ENCODE data around the gene WDR70.
"Not testable (repeated sequence)": the region's sequence is repeated elsewhere in the genome, so short reads cannot be mapped to it uniquely, and the experiment has no call there.

Gene WDR70

GRCh38 chr5:37463191-37464051 is 84.3 kb downstream of the WDR70 start:
- H3K79me2 ChIP-seq (ENCODE audit: insufficient read depth, low read length); H3K36me3 ChIP-seq (ENCODE audit: insufficient read depth, low read length); H3F3A ChIP-seq (ENCODE audit: low read depth); H3K27me3 ChIP-seq (ENCODE audit: insufficient read depth, low read length, poor library complexity, severe bottlenecking); H3K4me1 ChIP-seq (ENCODE audit: insufficient read depth, low read length, poor library complexity, severe bottlenecking); H3K9me3 ChIP-seq (ENCODE audit: insufficient read depth, low read depth, low read length); H3K4me2 ChIP-seq (ENCODE audit: low read depth, low read length, poor library complexity, severe bottlenecking); H3K9me2 ChIP-seq (replicated peaks; ENCODE audit: low read depth, low read length); H4K20me1 ChIP-seq (ENCODE audit: insufficient read depth, low read length, poor library complexity, severe bottlenecking); H2AFZ ChIP-seq (ENCODE audit: low read length); H3K4me3 ChIP-seq (ENCODE audit: low read length, poor library complexity, severe bottlenecking); H3K9ac ChIP-seq (ENCODE audit: low read depth, low read length, poor library complexity, severe bottlenecking): not testable (repeated sequence)

- not testable (repeated sequence) for H3K79me2 ChIP-seq (ENCODE audit: insufficient read depth, low read length); H3K27me3 ChIP-seq (ENCODE audit: insufficient read depth, low read length, poor library complexity, severe bottlenecking); H3K9me2 ChIP-seq (replicated peaks; ENCODE audit: low read depth, low read length); H3K9ac ChIP-seq (ENCODE audit: low read depth, low read length, poor library complexity, severe bottlenecking); H4K20me1 ChIP-seq (ENCODE audit: insufficient read depth, low read length, poor library complexity, severe bottlenecking); H3K4me2 ChIP-seq (ENCODE audit: low read depth, low read length, poor library complexity, severe bottlenecking); H3F3A ChIP-seq (ENCODE audit: low read depth); H3K4me3 ChIP-seq (ENCODE audit: low read length, poor library complexity, severe bottlenecking); H3K9me3 ChIP-seq (ENCODE audit: insufficient read depth, low read depth, low read length); H3K4me1 ChIP-seq (ENCODE audit: insufficient read depth, low read length, poor library complexity, severe bottlenecking); H2AFZ ChIP-seq (ENCODE audit: low read length); H3K36me3 ChIP-seq (ENCODE audit: insufficient read depth, low read length)
Observed at GRCh38 chr5:37464581-37464980, 85.5 kb downstream of the WDR70 start.

- H3K9ac ChIP-seq (ENCODE audit: low read depth, low read length, poor library complexity, severe bottlenecking); H3K79me2 ChIP-seq (ENCODE audit: insufficient read depth, low read length); H3K9me3 ChIP-seq (ENCODE audit: insufficient read depth, low read depth, low read length); H3K36me3 ChIP-seq (ENCODE audit: insufficient read depth, low read length); H3K4me2 ChIP-seq (ENCODE audit: low read depth, low read length, poor library complexity, severe bottlenecking); H3K27me3 ChIP-seq (ENCODE audit: insufficient read depth, low read length, poor library complexity, severe bottlenecking); H4K20me1 ChIP-seq (ENCODE audit: insufficient read depth, low read length, poor library complexity, severe bottlenecking); H3K4me1 ChIP-seq (ENCODE audit: insufficient read depth, low read length, poor library complexity, severe bottlenecking); H2AFZ ChIP-seq (ENCODE audit: low read length); H3K4me3 ChIP-seq (ENCODE audit: low read length, poor library complexity, severe bottlenecking); H3K9me2 ChIP-seq (replicated peaks; ENCODE audit: low read depth, low read length); H3F3A ChIP-seq (ENCODE audit: low read depth): not testable (repeated sequence)
Observed at GRCh38 chr5:37469383-37469782, 90.3 kb downstream of the WDR70 start.

- no peaks in the 10 kb centered on the region; the same call in 1 of the 2 replicates for H3K36me3 ChIP-seq (ENCODE audit: insufficient read depth, low read length)
- no peak overlapping the region for H3K4me3 ChIP-seq (ENCODE audit: low read length, poor library complexity, severe bottlenecking)
- TF ChIP-seq CTCF (conservative IDR thresholded peaks at IDR 0.05; ENCODE audit: low read length) (no peak), EZH2phosphoT487 (IDR thresholded peaks at IDR 0.05; ENCODE audit: borderline replicate concordance) (no peak)
- no peaks in the 10 kb centered on the region for H3F3A ChIP-seq (ENCODE audit: low read depth)
- no peaks in the 10 kb centered on the region for H3K9me2 ChIP-seq (replicated peaks; ENCODE audit: low read depth, low read length)
- peaks cover 4% of the 10 kb centered on the region; the same call in 1 of the 2 replicates for H3K9me3 ChIP-seq (ENCODE audit: insufficient read depth, low read depth, low read length)
- H4K20me1 ChIP-seq (ENCODE audit: insufficient read depth, low read length, poor library complexity, severe bottlenecking) = peaks cover 2% of the 10 kb centered on the region
- H3K4me2 ChIP-seq (ENCODE audit: low read depth, low read length, poor library complexity, severe bottlenecking) = no peak overlapping the region
- H3K27me3 ChIP-seq (ENCODE audit: insufficient read depth, low read length, poor library complexity, severe bottlenecking) = no peaks in the 10 kb centered on the region
- no peak overlapping the region for H3K9ac ChIP-seq (ENCODE audit: low read depth, low read length, poor library complexity, severe bottlenecking)
- H3K4me1 ChIP-seq (ENCODE audit: insufficient read depth, low read length, poor library complexity, severe bottlenecking) = no peaks in the 10 kb centered on the region
- no peak overlapping the region for H2AFZ ChIP-seq (ENCODE audit: low read length)
- no peaks in the 10 kb centered on the region for H3K79me2 ChIP-seq (ENCODE audit: insufficient read depth, low read length)
Observed at GRCh38 chr5:37471666-37472197, 92.6 kb downstream of the WDR70 start.

Data from Loucy (cell line).